GM19467 (cell line): Measurements from ENCODE around the gene B4GALNT4.
A peak's percentile ranks its signal among the peaks of the same experiment; 100 is the strongest.
"Not testable (repeated sequence)": the region's sequence is repeated elsewhere in the genome, so short reads cannot be mapped to it uniquely, and the experiment has no call there.

Experiments
- ATAC-seq: cut with Tn5 transposase; IDR thresholded peaks from one replicate; pipeline ENCODE4 v1.9.1; 2021; ENCODE audit warnings: mild to moderate bottlenecking, moderate library complexity; ENCODE audit not compliant: unreplicated experiment

B4GALNT4 gene

GRCh38 chr11:334264-334994, 34.9 kb upstream of the B4GALNT4 start:
- ATAC-seq = no peak

- ATAC-seq = no peak
These were observed 33.3 kb upstream of the B4GALNT4 start for GRCh38 chr11:335779-336658.

DNA sequence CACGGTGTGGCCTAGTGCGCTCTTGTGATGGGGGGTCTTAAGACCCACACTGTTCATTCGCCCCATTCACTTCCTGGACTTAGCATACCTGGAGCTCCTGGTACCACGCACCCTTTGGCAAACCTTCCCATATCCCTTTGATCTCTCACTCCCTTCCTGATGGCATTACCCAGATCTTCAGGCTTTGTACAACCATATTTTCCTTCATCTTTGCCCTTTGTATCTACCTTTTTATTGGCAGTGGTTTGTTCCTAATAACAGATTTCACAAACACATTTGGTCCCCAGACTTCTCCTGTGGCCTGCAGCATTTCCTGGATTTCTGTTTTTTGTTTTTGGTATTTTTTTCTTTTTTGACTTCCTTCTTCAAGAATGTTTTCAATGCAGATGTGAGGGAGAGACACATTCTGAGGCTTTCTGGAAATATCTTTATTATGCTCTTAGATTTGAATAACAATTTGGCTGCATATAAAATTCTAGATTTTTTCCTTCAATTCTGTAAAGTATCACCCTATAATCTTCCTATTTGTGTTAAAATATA, 32.6 kb upstream of the B4GALNT4 start:
- no peak for ATAC-seq

- ATAC-seq = no peak
These were observed 31.6 kb upstream of the B4GALNT4 start for GRCh38 chr11:337711-338110.

- no peak for ATAC-seq
These were observed 29.3 kb upstream of the B4GALNT4 start for GRCh38 chr11:339963-340362.

DNA sequence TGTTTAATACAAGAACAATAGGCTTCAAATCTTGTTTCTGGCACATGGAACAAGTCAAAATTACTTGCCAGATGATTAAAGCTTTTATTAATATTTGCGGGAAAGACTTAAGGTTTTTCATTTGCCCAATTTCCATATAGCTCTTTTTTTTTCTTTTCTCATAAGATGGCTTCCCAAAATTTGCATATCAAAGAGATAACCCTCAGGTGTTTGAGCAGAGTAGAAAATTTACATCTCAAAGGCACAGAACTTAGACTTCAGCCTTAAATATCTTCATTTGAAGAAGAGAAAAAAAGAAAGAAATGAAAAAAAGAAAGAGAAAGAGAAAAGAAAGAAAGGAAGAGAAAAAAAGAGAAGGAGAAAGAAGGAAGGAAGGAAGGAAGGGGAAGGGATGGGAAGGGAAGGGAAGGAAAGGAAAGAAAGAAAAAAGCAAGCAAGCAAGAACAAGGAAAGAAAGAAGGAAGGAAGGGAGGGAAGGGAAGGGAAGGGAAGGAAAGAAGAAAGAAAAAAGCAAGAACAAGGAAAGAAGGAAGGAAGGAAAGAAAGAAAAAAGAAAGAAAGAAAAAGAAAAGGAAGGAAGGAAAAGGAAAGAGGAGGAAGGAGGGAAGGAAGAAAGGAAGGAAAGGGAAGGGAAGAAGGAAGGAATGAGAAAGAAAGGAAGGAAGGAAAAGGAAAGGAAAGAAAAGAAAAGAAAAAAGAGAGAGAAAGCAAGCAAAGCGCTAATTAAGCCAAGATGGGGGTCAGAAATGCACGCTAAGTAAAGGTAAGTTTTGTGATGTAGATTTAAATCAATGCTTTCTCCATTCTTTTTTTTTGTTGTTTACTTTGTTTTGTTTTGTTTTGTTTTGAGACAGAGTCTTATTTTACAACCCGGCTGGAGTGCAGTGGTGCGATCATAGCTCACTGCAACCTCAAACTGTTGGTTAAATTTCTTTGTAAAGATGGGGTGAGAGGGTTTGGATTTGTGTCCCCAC, 28.5 kb upstream of the B4GALNT4 start:
- no peak for ATAC-seq

DNA sequence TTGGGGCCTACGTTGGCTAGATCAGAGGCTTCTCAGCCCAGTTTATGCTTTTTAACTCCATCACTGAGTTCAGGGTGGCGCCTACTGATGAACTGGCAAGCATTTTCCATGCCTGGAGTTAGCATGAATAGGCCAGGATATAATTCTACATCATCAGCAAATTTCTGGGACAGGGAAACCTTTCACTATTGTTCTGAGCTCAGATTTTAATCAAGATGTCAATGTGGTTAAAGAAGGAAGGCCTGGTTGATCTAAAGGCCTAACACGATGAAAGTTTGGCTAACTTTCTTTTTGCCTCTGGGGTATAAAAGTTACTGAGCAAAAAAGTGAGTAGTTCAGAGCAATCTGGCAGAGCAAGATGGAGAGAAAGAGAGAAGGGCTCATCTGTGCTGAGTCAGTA, 27.0 kb upstream of the B4GALNT4 start:
- no peak for ATAC-seq

GRCh38 chr11:344836-345578, 24.3 kb upstream of the B4GALNT4 start:
- no peak for ATAC-seq

DNA sequence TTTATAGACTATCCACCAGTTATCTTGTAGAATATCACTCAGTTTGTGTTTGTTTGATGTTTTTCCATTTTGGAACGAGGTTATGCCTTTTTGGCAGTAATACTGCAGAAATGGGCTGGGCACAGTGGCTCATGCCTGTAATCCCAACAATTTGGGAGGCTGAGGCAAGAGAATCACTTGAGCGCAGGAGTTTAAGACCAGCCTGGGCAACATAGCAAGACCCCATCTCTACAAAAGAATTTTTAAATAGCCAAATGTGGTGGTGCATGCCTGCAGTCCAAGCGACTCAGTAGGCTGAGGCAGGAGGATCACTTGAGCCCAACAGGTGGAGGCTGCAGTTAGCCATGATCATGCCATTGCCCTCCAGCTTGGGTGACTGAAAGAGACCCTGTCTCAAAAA, 22.8 kb upstream of the B4GALNT4 start:
- ATAC-seq = no peak

GRCh38 chr11:349270-349954, 19.9 kb upstream of the B4GALNT4 start:
- not testable (repeated sequence) for ATAC-seq

- not testable (repeated sequence) for ATAC-seq
These were observed 19.1 kb upstream of the B4GALNT4 start for GRCh38 chr11:350033-350722.

DNA sequence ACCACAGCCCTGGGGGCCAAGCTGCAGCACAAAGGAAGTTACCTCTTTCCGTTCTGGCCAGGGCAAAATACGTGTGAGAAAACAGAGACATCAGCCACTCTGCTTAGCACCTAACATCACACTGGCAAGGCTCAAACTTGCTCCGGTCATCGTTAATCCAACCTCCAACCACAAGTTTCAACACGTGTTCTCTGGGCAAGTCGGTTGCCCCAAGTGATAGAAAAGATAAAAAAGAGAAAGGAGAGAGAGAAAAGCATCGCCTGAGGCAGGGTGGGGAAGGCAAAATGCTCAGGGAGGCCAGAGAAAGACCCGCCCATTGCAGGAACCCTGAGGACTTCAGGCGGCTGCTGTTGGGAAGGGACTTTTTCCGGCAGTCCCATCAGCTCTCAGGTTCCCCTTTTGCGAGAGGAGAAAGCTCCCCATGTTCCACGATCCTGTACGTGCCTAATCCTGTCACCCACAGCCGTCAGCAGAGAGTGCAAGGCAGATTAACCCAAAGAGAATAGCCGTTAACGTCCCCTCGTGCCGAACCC, 18.5 kb upstream of the B4GALNT4 start:
- ATAC-seq = no peak

DNA sequence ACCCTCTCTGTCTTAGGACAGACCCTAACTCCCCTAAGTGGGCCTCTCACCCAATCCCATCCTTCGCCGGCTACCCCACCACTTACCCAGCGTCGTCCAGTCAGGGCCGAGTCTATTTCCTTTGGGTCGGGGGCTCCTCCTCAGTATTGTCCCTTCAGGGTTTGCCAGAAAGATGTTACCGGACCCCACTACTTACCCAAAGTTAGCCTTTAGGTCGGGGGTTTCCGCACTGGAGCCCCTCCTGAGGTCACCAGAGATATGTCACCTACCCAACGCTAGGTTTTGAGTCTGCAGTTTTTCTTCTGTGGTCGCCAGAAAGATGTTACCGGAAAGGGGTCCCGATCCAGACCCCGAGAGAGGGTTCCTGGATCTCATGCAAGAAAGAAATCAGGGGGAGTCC, 17.9 kb upstream of the B4GALNT4 start:
- no peak for ATAC-seq

DNA sequence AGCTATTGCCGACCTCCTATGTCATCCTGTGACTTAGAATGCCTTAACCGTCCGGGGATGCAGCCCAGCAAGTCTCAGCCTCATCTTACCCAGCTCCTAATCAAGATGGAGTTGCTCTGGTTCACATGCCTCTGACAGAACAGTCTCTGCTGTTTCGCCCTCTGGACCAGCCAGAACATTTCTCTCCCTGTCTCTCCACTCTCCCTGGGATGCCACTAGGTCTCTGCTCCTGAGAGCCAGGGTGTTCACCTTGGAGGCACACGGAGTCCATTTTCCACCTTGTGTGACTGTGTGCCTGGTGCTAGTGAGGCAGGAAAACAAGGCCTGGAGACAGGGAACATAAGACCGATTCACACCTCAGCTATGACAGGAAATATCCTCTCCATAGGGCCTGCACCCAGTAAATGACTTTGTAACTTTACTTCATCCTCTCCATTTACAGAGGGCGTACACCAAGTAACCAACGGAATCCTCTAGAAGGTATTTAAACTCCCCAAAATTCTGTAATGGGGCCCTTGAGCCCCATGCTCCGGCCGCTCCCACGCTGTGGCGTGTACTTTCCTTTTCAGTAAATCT, 16.8 kb upstream of the B4GALNT4 start:
- no peak for ATAC-seq

- no peak for ATAC-seq
These were observed 16.0 kb upstream of the B4GALNT4 start for GRCh38 chr11:353179-353873.

DNA sequence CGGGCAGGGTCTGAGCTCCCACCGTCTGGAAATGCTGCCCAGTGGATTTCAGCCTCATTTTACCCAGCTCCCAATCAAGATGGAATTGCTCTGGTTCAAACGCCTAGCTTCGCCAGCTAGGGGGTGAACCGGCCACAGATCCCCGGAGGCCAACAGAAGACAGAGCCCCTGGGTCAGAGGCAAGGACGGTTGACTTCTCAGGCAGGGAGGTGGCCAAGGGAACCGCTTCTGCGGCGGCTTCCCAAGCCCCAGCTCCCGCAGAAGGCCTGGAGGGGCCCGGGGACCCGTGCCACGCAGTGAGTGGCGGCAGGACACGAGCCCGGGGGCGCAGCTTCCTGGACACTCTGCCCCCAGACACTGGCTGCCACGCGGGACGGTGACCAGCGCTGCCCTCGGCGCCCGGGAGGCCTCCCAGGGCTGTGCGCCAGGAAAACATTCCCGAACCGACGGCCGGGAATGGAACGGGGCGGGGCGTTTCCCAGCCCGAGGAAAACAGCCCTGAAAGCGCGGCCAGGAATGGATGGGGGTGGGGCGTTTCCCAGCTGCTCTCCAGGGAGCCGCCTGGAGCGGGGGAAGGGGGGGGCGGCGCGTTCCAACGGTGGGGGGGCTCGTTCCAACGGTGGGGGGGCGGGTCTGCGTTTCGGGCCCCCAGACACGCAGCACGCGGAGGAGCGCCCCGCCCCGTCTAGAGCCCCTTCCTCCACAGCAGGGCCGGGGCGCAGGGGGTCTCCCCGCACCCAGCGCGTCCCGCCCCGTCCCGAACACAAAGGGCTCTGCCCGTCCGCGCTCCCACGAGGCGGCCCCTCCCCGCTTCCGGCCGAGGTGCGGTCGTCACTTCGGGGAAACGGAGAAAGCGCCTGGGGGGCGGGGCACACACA, 13.5 kb upstream of the B4GALNT4 start:
- ATAC-seq = peak; percentile 48

DNA sequence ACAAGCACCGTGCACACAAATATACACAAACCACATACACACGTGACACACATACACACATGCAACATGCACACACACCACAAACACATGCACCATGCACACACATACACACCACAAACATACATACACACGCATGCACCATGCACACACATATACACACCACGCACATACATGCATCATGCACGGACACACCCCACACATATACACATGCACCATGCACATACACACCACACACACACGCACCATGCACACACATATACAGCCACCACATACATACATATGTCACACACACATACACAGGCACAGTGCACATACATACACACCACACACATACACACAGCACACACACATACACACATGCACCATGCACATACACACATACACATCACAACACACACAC, 12.7 kb upstream of the B4GALNT4 start:
- no peak for ATAC-seq
